SK-N-SH treated with all-trans-retinoic acid at 6 μM for 48 hours (cell line): ENCODE measurements around the gene MTA3.
"Not testable (repeated sequence)": the region's sequence is repeated elsewhere in the genome, so short reads cannot be mapped to it uniquely, and the experiment has no call there.

Experiments used
- ATAC-seq: fragments of 200-7000 bp; cut with Tn5 transposase; 3 replicates; pipeline ENCODE4 v1.9.1; 2020; ENCODE audit warnings: mild to moderate bottlenecking, moderate library complexity
- ARNTL ChIP-seq: fragments of 450-650 bp; formaldehyde crosslinking; IDR thresholded peaks from 2 replicates; pipeline ENCODE4 v1.5.0; 2020; ENCODE audit warnings: low read depth, mild to moderate bottlenecking, moderate library complexity, borderline replicate concordance
- BACH2 ChIP-seq: fragments of 250-450 bp; sonication (Bioruptor Pico); IDR thresholded peaks from 2 replicates; pipeline ENCODE4 v1.9.0; 2021; ENCODE audit warnings: mild to moderate bottlenecking, borderline replicate concordance
- CREB5 ChIP-seq: fragments of 250-450 bp; sonication (Bioruptor Pico); IDR thresholded peaks from 2 replicates; pipeline ENCODE4 v1.5.1; 2020; ENCODE audit warnings: low read depth, mild to moderate bottlenecking, moderate library complexity
- CSDC2 ChIP-seq: fragments of 250-450 bp; sonication (Bioruptor Pico); IDR thresholded peaks from 2 replicates; pipeline ENCODE4 v1.5.0; 2020; ENCODE audit warnings: mild to moderate bottlenecking, moderate library complexity
- CSRNP3 ChIP-seq: fragments of 250-450 bp; sonication (Bioruptor Pico); IDR thresholded peaks from 2 replicates; pipeline ENCODE4 v1.5.1; 2021; ENCODE audit warnings: mild to moderate bottlenecking, moderate library complexity
- ESRRG ChIP-seq: fragments of 250-450 bp; sonication (Bioruptor Pico); IDR thresholded peaks from 2 replicates; pipeline ENCODE4 v1.6.1; 2021; ENCODE audit warnings: mild to moderate bottlenecking
- GLIS3 ChIP-seq: fragments of 250-450 bp; sonication (Bioruptor Pico); IDR thresholded peaks from 2 replicates; pipeline ENCODE4 v1.5.0; 2020; ENCODE audit warnings: mild to moderate bottlenecking, moderate library complexity
- ISL1 ChIP-seq: fragments of 250-450 bp; sonication (Bioruptor Pico); IDR thresholded peaks from 2 replicates; pipeline ENCODE4 v2.1.2; 2022; ENCODE audit warnings: mild to moderate bottlenecking, moderate library complexity
- OSR1 ChIP-seq: fragments of 250-450 bp; sonication (Bioruptor Pico); IDR thresholded peaks from 2 replicates; pipeline ENCODE4 v1.8.0; 2022; ENCODE audit warnings: moderate library complexity, mild to moderate bottlenecking, inconsistent platforms
- POU6F1 ChIP-seq: fragments of 250-450 bp; sonication (Bioruptor Pico); IDR thresholded peaks from 2 replicates; pipeline ENCODE4 v1.8.0; 2021; ENCODE audit warnings: low read depth, mild to moderate bottlenecking, moderate library complexity, borderline replicate concordance
- PPARA ChIP-seq: fragments of 250-450 bp; sonication (Bioruptor Pico); IDR thresholded peaks from 2 replicates; pipeline ENCODE4 v1.5.0; 2020; ENCODE audit warnings: mild to moderate bottlenecking, borderline replicate concordance
- RARB ChIP-seq: fragments of 250-450 bp; sonication (Bioruptor Pico); IDR thresholded peaks from 2 replicates; pipeline ENCODE4 v1.8.0; 2021; ENCODE audit warnings: mild to moderate bottlenecking, moderate library complexity
- TCF4 ChIP-seq: fragments of 250-450 bp; sonication (Bioruptor Pico); IDR thresholded peaks from 2 replicates; pipeline ENCODE4 v1.8.0; 2021; ENCODE audit warnings: mild to moderate bottlenecking, moderate library complexity, borderline replicate concordance
- TOX ChIP-seq: fragments of 250-450 bp; sonication (Bioruptor Pico); IDR thresholded peaks from 2 replicates; pipeline ENCODE4 v1.8.0; 2021; ENCODE audit warnings: mild to moderate bottlenecking, moderate library complexity, borderline replicate concordance
- TSHZ2 ChIP-seq: fragments of 250-450 bp; sonication (Bioruptor Pico); IDR thresholded peaks from 2 replicates; pipeline ENCODE4 v1.5.0; 2020; ENCODE audit warnings: mild to moderate bottlenecking, moderate library complexity
- ZFP30 ChIP-seq: fragments of 450-650 bp; formaldehyde crosslinking; IDR thresholded peaks from 2 replicates; pipeline ENCODE4 v1.5.0; 2022; ENCODE audit warnings: mild to moderate bottlenecking, moderate library complexity
- ZNF565 ChIP-seq: fragments of 450-650 bp; formaldehyde crosslinking; conservative IDR thresholded peaks from 2 replicates; pipeline ENCODE4 v1.5.0; 2020; ENCODE audit warnings: low read depth, mild to moderate bottlenecking, moderate library complexity
- ZNF70 ChIP-seq: fragments of 450-650 bp; formaldehyde crosslinking; IDR thresholded peaks from 2 replicates; pipeline ENCODE4 v1.5.0; 2020; ENCODE audit warnings: mild to moderate bottlenecking, moderate library complexity
- ZNF8 ChIP-seq: fragments of 450-650 bp; formaldehyde crosslinking; IDR thresholded peaks from 2 replicates; pipeline ENCODE4 v1.5.0; 2020; ENCODE audit warnings: mild to moderate bottlenecking, moderate library complexity

The MTA3 gene

DNA sequence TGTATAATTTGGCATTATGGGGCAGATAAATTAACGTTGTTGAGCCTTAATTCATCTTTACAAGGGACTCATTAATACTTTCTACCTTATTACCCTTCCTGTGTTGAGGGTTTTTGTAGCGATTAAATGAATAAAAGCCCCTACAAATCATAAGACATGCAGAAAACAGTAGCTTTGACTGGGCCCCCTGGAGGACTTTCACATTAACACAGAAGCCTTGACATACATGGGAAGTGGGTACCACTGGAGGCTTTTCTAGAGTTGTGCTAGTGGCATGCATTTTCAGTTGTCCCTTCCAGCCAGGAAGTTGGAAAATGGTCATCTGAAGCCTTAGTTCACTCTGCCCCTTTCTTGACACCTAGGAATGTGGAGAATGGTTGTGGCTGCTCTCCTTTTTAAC is 30.2 kb downstream of the MTA3 start:
- peak; percentile 47; the same call in 2 of the 3 replicates for ATAC-seq
- TF ChIP-seq OSR1 (CRISPR knock-in tag): no peak
- TF ChIP-seq CREB5: no peak
- TF ChIP-seq ZNF8 (CRISPR knock-in tag): no peak

DNA sequence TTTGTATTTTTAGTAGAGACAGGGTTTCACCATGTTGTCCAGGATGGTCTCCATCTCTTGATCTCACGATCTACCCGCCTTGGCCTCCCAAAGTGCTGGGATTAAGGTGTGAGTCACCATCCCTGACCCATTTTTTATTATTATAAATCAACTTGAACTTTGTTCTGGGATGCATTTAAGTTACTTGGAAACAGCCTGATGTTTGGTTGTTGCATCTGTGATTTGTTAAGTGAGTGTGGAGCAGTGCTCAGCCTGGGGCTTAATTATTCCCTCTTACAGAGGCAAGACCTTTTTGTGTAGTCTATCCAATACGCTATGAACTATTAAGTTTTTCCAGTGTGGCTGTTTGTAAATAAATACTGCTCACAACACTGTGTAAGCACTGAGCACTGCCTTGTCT is 32.6 kb downstream of the MTA3 start:
- no peak for TF ChIP-seq ZNF8 (CRISPR knock-in tag)
- peak; percentile 32; the same call in 1 of the 3 replicates for ATAC-seq

- no peak for ATAC-seq
- TF ChIP-seq TOX (CRISPR knock-in tag): no peak
- TF ChIP-seq CSDC2 (CRISPR knock-in tag): no peak
- TF ChIP-seq CSRNP3 (CRISPR knock-in tag): no peak
- no peak for TF ChIP-seq ISL1 (CRISPR knock-in tag)
- no peak for TF ChIP-seq POU6F1 (CRISPR knock-in tag)
- TF ChIP-seq ARNTL (CRISPR knock-in tag): no peak
- TF ChIP-seq OSR1 (CRISPR knock-in tag): no peak
- TF ChIP-seq ZNF565: no peak
- TF ChIP-seq, all 23 proteins: peak for 0
These were observed 33.9 kb downstream of the MTA3 start for GRCh38 chr2:42602218-42602875.

DNA sequence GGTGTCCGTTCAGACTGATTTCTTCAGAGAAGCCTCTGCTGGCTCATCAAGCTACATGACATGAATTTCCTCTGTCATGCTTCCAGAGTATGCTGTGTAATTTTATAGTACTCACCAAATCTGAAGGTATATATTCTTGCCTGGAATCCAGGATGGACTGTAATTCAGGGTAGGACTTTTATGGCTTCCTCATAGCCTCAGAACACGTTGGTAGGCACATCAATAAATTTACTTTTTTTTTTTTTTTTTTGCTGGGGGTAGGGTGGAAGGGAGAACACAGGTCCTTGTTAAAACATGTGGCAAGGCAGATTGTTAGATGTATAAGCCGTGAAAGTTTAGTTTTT is 34.4 kb downstream of the MTA3 start:
- no peak for TF ChIP-seq TCF4 (CRISPR knock-in tag)
- no peak for TF ChIP-seq RARB
- no peak for TF ChIP-seq TOX (CRISPR knock-in tag)
- no peak for TF ChIP-seq PPARA (CRISPR knock-in tag)
- TF ChIP-seq ZFP30 (CRISPR knock-in tag): no peak
- TF ChIP-seq OSR1 (CRISPR knock-in tag): no peak
- no peak for TF ChIP-seq ISL1 (CRISPR knock-in tag)
- TF ChIP-seq ESRRG (CRISPR knock-in tag): no peak
- TF ChIP-seq ZNF70 (CRISPR knock-in tag): no peak

DNA sequence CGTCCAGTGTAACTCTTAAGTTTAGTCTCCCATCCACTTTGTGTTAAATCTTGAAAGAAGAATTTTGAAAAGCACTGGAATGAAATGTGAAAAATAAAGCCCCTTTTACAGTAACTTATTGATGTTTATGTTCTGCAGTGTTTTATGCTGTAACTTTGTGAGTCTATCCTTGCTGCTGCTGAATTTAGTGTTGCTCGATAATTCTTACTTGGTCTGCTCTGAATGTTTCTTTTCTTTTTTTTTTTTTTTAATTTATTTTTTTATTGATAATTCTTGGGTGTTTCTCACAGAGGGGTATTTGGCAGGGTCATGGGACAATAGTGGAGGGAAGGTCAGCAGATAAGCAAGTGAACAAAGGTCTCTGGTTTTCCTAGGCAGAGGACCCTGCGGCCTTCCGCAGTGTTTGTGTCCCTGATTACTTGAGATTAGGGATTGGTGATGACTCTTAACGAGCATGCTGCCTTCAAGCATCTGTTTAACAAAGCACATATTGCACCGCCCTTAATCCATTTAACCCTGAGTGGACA is 36.0 kb downstream of the MTA3 start:
- ATAC-seq: not testable (repeated sequence)

More for the DNA sequence above, 34.4 kb downstream of the MTA3 start:
- 0 out of 3 replicates have a peak, but pooled peaks have one; percentile 18 for ATAC-seq

GRCh38 chr2:42606166-42606565 is 37.7 kb downstream of the MTA3 start:
- not testable (repeated sequence) for ATAC-seq

DNA sequence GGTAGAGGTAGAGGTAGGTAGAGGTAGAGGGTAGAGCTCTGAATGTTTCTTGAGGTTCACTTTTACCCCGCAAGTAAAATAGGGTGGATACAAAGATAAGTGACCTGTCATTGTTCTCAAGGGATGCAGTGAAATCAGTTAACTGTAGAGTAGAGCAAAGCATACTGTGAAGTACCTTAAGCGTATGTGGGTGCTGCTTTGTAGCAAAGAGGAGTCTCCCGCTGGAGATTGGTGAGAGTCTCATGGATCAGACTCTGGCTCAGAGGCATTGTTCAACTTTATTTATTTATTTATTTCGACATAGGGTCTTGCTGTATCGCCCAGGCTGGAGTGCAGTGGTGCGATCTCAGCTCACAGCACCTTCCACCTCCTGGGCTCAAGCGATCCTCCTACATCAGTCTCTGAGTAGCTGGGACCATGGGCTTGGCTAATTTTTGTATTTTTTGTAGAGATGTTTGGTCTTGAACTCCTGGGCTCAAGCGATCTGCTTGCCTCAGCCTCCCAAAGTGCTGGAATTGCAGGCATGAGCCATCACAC is 38.7 kb downstream of the MTA3 start:
- ATAC-seq: no peak
- no peak for TF ChIP-seq PPARA (CRISPR knock-in tag)
- no peak for TF ChIP-seq TOX (CRISPR knock-in tag)
- no peak for TF ChIP-seq ZNF8 (CRISPR knock-in tag)
- TF ChIP-seq TCF4 (CRISPR knock-in tag): no peak
- no peak for TF ChIP-seq BACH2 (CRISPR knock-in tag)
- no peak for TF ChIP-seq GLIS3
- TF ChIP-seq RARB: no peak
- no peak for TF ChIP-seq TSHZ2 (CRISPR knock-in tag)
- no peak for TF ChIP-seq OSR1 (CRISPR knock-in tag)
- no peak for TF ChIP-seq POU6F1 (CRISPR knock-in tag)
- TF ChIP-seq CREB5: no peak
- no peak for TF ChIP-seq ZNF565
- TF ChIP-seq ZNF70 (CRISPR knock-in tag): no peak
